Upper lobe of left lung (tissue), 4 donors: Measurements from ENCODE around the gene GALNT3.

Experiments
- POLR2AphosphoS5 ChIP-seq, 2 donors: sonication (generic); formaldehyde crosslinking; IDR thresholded peaks; one replicate each; pipeline ENCODE4 v1.5.1; 2017; ENCODE audit warnings: antibody characterized with exemption in 2 of 2
- TF ChIP-seq, protein P1 (sequence below), 6 experiments: fragments of 450-650 bp in 4 of 6; fragments of 200-600 bp in 2 of 6; sonication (generic) in 2 of 6; IDR thresholded peaks; one replicate each; pipeline ENCODE4 v1.5.1; 2016 to 2019; ENCODE audit warnings: antibody characterized with exemption in 6 of 6

DNA sequence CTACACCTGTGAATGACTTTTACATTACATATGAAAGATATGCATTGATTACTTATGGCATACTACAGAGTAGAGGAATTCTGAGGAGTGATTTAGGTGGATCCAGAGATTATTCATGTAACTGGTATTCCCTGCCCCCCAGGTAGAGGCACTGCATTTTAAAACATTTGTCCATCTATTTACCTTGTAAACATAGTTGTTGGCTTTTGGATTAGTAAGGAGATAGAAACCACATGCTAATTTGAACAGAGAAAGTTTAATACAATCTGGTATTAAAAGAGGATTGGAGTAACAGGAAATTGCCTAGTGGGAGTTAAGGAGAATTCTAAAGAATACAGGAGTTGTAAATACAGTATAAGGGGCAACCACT is 15.9 kb downstream of the GALNT3 start:
- TF ChIP-seq, protein P1, sequence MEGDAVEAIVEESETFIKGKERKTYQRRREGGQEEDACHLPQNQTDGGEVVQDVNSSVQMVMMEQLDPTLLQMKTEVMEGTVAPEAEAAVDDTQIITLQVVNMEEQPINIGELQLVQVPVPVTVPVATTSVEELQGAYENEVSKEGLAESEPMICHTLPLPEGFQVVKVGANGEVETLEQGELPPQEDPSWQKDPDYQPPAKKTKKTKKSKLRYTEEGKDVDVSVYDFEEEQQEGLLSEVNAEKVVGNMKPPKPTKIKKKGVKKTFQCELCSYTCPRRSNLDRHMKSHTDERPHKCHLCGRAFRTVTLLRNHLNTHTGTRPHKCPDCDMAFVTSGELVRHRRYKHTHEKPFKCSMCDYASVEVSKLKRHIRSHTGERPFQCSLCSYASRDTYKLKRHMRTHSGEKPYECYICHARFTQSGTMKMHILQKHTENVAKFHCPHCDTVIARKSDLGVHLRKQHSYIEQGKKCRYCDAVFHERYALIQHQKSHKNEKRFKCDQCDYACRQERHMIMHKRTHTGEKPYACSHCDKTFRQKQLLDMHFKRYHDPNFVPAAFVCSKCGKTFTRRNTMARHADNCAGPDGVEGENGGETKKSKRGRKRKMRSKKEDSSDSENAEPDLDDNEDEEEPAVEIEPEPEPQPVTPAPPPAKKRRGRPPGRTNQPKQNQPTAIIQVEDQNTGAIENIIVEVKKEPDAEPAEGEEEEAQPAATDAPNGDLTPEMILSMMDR (IDR thresholded peaks at IDR 0.05), result no peak
- TF ChIP-seq POLR2AphosphoS5 (IDR thresholded peaks at IDR 0.05), result no peak
